Lower leg skin (tissue), 3 donors: ENCODE measurements around the gene DIP2B.

Experiments
- POLR2A ChIP-seq, 2 donors: fragments of 450-650 bp; IDR thresholded peaks; one replicate each; pipeline ENCODE4 v1.6.1; 2016 to 2017; ENCODE audit warnings: antibody characterized with exemption in 2 of 2, mild to moderate bottlenecking in 1 of 2, moderate library complexity in 1 of 2
- TF ChIP-seq, protein P1 (sequence below), 3 donors: fragments of 450-650 bp; IDR thresholded peaks; one replicate each; pipeline ENCODE4 v1.5.1; 2016; ENCODE audit warnings: antibody characterized with exemption in 3 of 3, mild to moderate bottlenecking in 3 of 3, moderate library complexity in 2 of 3

DNA sequence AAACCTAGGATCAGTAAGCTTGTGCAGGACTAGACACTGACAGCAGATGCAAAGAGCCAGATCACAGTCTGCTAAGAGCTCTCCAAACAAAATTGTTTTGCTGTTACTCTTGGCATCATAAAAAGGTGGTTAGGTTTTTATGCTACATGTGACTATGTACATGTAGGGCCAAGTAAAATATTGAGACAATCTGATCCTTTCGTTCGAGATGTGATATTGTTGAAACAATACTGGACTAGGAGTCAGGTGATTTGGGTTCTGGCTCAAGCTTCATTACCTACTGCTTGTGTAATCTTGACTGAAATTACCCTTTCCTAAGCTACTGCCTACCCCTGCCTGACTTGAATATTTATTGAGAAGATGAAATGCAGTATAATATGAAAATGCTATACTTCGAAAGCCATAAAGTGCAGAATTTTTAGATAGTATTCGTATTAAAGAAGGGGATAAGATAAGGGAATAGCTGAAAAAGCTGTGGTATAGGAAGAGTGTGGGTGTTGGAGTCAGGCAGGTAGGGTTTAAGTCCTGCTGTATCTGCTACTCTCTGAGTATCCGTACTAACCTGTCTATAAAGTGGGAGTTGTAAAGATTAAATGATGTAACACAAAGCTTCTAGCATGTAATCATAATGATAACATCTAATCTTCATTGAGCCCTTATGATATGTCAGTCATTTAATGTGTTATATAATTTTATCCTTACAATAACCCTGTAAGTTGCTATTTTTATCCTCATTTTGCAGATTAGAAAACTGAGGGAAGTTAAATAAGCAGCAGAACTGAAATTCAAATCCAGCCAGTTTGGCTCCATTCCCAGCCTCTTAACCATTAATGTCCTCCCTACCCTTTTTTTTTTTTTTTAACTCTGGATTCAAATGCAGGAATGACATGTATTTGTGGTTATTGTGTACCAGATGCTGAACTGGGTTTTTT, 220.5 kb downstream of the DIP2B start:
- TF ChIP-seq, protein P1, sequence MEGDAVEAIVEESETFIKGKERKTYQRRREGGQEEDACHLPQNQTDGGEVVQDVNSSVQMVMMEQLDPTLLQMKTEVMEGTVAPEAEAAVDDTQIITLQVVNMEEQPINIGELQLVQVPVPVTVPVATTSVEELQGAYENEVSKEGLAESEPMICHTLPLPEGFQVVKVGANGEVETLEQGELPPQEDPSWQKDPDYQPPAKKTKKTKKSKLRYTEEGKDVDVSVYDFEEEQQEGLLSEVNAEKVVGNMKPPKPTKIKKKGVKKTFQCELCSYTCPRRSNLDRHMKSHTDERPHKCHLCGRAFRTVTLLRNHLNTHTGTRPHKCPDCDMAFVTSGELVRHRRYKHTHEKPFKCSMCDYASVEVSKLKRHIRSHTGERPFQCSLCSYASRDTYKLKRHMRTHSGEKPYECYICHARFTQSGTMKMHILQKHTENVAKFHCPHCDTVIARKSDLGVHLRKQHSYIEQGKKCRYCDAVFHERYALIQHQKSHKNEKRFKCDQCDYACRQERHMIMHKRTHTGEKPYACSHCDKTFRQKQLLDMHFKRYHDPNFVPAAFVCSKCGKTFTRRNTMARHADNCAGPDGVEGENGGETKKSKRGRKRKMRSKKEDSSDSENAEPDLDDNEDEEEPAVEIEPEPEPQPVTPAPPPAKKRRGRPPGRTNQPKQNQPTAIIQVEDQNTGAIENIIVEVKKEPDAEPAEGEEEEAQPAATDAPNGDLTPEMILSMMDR (IDR thresholded peaks at IDR 0.05), result no peak
- TF ChIP-seq POLR2A (IDR thresholded peaks at IDR 0.05), result no peak
